Stimulated activated naive CD4-positive, alpha-beta T cell treated with Interleukin-2 at 50 U/mL for 16 hours (primary cell): ENCODE results near the gene MOK.

Experiments used
- DNase-seq: peaks from one replicate; lab custom pipeline; 2025; lab: John Stamatoyannopoulos, UW

The MOK gene

DNA sequence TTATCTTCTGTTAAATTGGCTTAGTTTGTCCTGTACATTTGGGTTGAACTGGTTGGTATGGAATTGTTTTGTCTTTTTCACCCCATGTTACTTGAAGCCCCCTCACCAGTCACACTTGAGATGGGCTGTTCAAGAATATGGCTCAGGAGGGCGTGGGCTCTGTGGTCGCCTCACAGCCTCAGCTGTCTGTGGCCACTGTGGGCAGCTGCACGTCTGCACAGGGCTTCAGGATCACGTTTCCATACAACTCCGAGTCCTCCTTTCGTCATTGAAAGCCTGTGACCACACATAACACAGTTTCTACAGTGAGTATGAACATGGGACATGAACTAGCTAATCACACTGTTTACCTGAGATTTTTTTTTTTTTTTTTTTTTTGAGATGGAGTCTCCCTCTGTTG, 81.3 kb downstream of the MOK start:
- no peak for DNase-seq

DNA sequence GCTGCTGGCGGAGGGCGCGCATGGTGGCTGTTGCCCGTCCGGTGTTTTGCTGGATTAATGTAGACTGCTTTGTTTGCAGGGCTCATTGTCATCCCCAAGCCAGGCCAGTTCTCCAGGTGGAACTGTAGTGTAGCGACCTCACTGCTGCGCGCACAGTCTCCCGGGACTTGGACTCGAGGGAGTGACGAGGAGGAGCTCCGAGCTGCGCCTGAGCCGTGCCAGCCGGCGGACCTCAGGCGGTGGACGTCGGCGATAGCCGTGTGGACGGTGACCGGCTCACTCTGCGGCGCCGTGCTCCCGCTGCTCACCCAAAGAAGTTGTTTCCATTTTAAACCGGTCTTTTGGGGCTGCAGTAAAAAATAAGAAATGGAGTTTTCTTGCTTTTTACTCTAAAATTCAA, 82.2 kb downstream of the MOK start:
- DNase-seq: no peak

DNA sequence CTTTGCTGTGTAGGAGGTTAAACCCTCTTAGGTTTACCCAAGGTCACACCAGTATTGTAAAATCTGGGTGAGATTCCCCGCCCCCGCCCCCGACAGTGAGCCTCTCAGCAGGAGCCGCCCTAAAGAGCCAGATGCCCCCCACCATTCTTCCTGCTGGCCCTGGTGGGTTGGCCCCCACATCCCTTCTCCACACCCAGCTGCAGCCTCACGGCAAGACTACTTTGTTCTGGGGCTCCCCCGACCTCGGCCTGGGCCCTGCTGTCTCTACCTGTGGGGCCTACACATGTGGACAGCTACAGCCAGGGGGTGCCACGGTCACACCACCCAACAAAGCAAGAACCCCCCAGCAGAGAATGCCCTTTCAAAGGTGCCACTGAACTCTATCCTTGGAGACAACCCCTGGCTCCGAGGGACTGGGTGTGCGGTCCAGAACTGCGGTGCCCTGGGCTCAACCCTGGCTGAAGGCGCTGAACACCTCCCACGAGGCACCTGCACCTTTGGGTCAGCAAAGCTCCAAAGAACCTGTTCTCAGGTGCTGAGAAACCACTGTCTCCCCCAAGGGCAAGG, 82.9 kb downstream of the MOK start:
- no peak for DNase-seq

DNA sequence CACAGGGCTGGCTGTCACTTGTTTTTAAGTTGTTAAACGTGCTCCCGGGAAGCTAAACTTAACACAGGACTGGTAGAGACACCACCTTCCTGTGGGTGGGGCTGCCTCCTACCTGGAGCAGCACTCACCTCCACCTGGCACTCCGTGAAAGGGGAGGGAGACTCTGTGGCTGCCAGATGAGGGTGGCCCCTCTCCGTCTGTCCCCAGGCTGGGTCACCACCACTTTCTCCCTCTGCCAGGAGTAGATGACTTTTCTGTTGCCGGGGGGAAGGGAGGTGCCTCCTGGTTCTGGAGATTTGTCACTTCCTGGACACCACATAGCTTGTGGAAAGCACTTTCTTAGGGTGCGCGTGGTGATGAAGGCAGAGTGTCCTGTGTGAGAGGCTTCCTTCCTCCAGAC, 83.9 kb downstream of the MOK start:
- no peak for DNase-seq

DNA sequence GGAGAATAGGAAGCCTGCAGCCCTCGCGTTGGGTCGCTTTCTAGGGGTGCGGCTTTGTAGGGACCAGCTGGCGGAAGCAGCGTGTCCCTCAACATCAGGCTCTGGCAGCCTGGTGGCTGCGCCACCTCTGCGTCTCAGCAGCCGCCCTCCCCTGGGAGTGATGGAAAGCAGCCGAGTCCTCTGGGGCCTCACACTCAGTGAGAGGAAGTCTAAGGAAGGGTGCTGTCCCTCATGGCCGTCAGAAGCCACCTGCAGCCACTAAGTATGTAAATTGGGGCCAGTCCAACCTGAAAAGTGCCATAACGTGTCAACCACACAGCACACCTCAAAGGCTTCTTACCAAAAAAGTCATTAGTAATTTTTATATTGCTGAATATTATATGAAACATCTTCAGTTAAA, 84.9 kb downstream of the MOK start:
- no peak for DNase-seq

DNA sequence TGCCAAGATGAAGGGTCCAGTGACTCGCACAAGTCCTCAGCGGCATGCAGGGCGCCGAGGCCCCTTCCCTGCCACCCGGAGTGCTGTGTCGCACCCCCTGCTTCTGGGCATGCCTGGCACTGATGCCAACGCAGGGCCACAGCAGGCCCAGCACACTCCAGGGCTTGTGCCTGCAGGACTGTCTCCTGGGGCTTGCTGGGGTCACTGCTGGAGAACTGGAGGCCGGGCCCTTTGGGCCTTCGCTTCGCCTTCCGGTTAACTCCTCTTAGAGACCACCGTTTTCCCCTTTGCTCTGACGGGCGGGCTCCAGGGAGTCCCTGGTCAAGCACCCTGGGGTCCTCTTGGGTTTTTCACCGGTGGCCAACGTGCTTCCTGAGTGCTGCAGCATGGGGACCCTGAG, 85.6 kb downstream of the MOK start:
- DNase-seq: no peak

DNA sequence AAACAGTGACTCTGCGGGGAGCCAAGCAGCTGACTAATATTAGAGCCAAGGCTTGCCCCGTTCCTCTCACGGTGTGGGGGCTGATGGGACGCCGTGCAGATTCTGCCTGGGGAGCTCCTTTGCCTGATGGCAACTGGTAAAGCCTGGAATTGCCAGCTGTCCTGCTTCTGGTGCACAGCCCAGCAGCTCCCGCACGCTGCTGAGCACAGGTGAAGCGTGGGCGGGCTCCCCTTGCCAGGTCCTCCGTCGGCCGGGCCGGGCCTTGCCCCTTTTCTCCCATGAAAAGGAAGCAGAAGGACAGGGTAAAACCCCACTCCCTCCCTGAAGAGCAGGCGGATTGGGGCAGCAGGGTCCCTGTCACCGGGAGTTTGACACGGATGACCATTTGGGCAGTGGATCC, 86.3 kb downstream of the MOK start:
- no peak for DNase-seq

DNA sequence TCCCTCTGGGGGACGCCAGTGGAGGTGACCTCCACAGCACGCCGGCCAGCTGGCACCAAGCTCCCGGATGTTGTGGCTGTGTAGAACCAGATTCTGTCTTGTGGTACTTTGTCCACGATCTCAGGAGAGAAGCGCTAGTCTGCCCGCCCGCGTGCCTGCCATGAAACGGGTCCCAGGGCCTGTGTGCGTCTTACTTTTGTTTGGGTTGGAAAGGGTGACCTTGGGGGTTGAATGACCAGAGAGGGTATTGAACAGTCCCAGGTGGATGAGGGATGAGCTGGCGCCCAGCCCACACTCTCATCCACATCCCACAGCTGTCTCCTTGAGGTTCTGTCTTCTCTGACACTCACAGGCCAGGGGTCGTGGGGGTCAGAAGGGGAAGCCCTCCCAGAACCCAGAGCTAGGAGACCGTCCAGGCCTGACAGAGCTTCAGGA, 87.0 kb downstream of the MOK start:
- no peak for DNase-seq

DNA sequence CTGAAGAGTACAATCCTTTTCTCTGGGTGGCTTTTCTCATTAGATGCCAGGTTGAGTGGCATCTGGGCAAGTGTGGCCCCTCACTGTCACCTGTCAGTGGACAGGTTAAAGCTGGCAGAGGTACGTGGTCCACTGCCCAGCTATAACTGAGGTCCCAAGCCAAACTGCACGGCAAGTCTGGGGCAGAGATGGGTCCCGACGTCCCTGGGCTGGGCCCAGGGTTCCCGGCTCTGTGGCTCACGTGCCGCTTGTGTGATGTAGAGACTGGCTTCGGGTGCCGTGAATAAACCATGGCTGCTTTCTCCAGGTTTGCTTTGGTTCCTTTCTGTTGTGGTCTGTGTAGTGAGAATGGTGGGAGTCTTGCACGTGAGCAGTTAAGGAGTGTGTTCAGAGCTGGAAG, 87.6 kb downstream of the MOK start:
- DNase-seq: no peak

DNA sequence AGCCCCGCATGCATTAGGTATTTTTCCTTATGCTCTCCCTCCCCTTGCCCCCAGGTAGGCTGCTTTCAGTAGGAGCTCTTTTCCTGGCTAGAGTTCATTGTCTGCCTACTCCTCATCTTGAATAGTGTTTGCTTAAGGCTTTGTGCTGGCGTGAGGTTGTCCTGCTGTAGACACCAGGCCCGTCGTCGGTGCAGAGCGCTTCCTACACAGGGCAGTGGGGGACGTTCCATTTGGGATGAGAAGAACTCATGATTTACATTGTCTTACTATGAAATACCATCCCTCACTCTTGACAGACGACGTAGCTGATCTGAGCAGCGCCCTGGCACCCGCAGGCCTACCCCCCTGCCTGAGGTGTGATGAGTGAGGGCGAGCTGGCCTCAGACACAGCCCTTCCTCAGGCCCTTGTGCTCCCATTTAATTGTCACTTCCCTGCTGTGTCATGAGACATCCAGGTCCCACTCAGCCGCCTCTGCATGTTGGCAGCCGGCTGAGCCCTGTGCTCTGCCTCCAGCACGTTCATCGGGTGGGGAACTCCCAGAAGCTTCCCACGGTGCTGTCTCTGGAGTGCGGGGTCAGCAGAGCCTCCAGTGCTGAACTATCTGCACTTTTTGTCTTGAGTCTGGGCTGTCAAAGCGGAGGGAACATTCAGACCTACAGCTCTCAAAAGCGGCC, 89.3 kb downstream of the MOK start:
- no peak for DNase-seq

DNA sequence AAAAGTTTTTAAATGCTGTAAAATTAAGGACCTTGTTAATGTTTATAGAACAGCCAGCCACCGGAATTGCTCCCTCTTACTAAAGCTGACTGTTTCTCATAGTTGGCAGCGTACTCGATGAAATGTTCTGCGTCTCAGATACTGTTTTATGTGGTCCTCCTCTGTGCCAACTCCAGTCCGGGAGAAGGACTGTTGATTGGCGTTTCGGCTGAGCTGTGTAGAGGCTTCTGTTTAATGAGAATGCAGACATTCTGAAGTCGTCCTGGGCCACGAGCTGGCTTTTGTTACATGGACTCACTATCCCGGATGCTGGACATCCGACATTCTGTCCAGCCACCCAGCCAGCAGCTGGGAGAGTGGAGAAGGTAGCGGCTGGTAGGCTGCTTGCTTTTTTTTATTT, 89.9 kb downstream of the MOK start:
- DNase-seq: no peak

DNA sequence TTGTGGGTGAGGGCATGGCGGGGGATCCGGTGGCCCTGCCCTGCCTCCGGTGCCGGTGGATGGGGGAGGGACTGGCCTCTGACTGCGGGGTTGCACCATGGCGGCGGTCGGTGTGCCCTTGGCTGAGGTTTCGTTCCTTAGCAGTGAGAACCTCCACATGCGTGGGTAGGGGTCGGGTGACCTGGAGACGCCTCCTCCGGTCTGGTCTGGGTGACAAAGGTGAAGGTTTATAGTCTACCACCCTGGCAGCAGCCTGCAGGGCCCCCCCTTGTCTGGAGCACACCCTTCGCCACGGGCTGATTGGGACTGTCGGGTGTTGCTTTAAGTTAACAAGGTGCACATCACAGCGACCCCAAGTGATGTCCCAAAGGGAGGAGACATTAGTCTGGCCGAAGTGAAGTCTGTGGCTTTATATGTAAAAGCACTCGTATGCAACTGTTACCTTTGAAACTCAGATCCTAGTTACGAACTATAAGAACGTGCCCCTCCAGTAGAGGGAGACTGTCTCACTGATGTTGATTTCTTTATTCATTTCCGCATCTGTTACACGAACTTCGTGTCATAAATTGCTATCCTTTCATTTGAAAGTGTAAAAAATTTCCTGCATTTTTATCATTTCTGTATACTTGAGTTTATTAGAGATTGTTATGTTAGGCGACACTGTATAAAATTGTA, 90.8 kb downstream of the MOK start:
- DNase-seq: no peak

DNA sequence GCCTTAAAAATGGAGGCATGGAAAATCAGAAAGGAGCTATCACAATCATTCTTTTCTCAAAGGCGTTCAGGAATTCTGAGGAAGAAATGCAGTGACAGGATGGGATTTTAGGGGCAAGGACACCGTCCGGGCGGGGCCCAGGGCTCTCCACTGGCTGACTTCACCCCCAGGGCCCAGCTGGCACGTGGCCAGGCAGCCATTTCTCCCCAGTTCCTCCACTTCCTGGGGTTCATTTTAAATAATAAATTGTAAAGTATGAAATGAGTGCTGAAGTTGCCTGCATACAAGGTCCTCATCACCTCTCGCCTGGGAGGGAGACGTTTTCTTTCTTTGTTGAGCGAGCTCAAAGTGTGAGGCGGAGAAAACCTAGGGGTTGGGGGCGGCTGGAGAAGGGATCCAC, 91.5 kb downstream of the MOK start:
- DNase-seq: no peak

DNA sequence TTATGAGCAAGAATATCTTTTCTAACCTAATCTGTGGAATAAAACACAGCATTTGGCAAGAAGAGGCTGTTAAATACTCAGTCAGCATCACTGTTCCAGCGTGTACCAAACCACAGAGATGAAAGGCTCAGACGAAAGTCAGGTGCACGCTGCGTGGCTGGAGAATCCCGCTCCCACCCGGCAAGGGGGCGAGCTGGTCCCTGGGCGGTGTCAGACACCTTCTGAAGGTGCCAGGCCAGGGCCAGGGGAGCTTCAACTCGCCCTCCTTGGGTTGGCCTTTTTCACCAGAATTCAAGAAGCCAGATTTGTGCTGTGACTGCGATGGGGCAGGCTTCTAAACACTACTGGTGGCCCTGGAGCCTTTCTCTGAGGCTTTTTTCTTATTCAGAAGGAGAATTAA, 92.1 kb downstream of the MOK start:
- DNase-seq: no peak

DNA sequence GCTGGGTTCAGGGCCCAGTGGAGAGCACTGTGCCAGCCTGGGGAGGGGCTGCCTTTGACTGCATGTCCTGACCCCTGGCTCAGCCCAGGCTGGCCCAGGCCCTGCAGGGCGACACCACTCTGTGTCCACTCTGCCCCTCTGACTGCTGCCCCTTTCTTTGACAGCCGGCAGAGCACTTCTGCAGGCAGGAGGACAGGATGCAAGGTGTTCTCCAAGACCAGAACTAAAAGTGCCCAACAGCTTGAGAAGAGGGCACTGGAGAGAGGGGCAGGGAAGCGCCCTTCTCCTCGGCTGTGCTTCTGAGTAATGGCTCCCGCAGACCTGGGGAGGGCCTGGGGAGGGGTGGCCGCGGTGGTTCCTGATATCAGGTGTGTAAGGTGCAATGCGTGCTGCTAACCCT, 92.6 kb downstream of the MOK start:
- no peak for DNase-seq

DNA sequence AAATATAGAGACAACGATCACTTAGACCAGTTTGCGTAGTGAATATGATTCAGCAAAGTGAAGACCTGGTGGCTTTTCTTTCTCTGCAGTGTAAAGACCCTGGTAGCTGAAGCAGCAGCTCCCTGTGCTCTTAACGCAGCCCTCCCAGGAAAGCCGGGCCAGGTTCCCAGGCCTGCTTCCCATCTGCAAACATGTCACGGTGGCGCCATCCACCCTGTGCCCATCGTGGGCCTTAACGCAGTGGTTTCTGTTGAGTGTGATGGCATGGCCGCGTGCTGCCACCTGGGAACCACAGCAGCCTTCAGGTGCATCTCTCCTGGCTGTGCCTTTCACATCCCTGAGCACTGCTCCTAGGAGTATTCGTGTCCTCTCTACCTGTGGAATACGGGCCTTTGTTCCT, 93.7 kb downstream of the MOK start:
- no peak for DNase-seq

DNA sequence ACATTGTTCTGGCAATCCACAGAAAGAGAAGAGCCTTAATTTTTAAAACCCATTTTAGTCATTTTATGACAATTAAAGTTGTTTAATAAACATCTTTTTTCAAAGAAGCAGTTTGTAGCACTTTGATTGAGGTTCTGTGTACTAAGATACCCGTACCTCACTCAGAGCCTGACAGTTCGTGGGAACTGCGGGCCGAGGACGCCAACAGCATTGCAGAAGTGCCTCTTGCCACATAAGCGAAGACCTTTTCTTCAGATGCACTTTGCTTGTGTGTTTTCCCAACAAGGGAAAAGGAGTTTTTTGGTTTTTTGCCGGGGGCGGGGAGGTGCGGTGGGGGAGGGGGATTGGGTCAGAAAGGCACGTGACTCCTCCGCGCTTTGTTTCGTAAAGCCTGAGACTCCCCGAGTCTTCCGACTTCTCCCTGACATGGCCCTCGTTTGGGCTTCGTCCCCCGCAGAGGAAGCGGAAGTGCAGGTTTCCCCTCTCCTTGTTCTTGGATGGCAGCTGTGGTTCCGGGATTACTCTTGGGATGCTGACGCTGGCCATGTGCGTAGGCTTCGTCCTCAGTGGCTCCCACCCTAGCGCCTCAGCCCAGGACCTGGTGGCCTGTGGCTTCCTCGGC, 94.4 kb downstream of the MOK start:
- no peak for DNase-seq

DNA sequence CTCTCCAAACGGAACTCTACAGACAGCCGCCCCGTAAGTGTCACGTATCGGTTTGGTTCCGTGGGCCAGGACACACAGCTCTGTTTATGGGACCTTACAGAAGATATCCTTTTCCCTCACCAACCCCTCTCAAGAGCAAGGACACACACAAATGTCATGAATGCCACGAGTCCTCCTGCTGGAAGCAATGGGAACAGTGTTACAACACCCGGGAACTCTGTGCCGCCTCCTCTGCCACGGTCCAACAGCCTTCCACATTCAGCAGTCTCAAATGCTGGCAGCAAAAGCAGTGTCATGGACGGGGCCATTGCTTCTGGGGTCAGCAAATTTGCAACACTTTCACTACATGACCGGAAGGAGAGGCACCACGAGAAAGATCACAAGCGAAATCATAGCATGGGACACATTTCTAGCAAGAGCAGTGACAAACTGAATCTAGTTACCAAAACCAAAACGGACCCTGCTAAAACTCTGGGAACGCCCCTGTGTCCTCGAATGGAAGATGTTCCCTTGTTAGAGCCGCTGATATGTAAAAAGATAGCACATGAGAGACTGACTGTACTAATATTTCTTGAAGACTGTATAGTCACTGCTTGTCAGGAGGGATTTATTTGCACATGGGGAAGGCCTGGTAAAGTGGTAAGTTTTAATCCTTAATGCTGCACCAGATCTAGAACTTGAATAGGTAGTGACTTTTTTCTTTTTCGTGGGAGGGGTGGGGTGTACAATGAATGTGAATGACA, 95.6 kb downstream of the MOK start:
- no peak for DNase-seq

DNA sequence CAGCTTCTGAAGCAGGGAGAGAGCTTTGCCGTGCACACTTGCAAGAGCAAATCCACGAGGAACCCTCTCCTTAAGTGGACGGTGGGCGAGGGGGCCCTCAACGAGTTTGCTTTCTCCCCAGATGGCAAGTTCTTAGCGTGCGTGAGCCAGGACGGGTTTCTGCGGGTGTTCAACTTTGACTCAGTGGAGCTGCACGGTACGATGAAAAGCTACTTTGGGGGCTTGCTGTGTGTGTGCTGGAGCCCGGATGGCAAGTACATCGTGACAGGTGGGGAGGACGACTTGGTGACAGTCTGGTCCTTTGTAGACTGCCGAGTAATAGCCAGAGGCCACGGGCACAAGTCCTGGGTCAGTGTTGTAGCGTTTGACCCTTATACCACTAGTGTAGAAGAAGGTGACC, 96.2 kb downstream of the MOK start:
- DNase-seq: no peak

DNA sequence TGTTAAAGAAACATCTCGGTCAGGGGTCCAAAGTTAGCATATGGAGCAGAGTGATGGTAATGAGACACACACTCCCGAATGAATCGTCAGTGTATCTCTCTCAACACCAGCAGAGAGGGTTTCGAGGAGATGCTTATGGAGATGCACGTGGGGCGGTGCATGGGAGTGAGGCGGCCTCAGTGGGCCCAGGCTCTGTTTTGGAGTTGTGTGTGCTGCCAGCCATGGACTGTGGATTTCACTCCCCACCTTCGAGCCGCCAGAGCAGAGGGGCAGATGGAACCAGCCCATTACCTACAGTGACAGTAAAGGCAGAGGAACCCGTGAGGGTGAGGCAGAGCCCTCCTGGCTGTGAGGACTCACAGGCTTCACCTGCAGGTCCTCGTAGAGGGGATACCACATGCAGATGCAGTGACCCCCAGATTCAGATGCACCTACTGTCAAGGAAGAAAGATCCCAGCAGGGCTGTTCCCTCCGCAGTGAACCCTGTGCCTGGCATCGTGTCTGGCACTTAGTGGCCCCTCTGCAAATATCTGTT, 97.1 kb downstream of the MOK start:
- no peak for DNase-seq

DNA sequence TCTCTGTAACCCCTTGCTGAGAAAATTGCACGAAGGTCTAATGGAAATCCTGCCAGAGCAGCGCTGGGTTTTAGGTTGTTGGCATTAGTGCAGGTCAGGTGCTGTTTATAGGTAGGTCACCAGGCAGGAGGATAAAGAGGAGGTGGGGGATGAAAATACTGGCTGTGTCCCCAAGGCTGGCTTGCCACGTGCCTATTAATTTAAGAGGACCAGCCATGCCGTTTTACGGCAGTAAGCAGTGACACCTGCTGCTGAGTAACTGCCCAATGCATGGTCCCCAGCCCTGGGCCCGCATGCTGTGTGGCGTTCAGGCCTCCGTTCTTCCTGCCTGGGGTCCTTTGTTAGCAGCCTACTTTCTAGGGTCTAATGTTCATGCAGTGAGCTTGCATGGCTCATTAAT, 98.0 kb downstream of the MOK start:
- no peak for DNase-seq

DNA sequence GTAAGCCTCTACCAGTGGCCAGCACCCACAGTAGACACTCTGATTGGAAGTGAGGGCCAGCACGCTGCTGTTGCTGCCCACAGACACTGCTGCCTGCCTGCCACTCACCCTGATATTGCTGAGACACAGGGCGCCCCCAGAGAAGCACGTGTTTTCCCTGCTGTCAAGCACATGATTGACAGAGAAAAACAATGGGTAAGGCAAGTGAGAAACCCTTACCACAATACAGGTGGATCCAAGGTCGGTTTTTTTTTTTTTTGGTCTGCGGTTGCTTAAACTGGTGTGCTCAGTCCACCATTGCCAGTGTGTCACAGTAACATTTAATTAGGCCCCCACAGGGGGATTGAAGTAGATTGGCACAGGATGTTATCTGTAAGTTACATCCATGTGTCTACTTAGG, 99.4 kb downstream of the MOK start:
- DNase-seq: no peak
